ENCODE data around the gene HRCT1. TPM values are rescaled to one million over a fixed set of nuclear protein-coding genes. Genes with fewer than 3 reads are reported as not detected.
"Not testable (repeated sequence)": the region's sequence is repeated elsewhere in the genome, so short reads cannot be mapped to it uniquely, and the experiment has no call there.

The HRCT1 gene
- total RNA-seq, 5 donors from 2014 or later (not counting 1 experiment from before 2014, with no cell fraction given), result not detected

- H3K9me3 ChIP-seq; H3K36me3 Mint-ChIP-seq; H3K27ac ChIP-seq (ENCODE audit: low read length); H3K9me3 Mint-ChIP-seq; DNase-seq; ATAC-seq (replicated peaks in 1 of 4); H3K36me3 ChIP-seq (ENCODE audit: control insufficient read depth in 2 of 2, extremely low read depth in 1 of 2, insufficient read depth in 1 of 2, low read length in 1 of 2); POLR2A ChIA-PET; H3K4me3 ChIP-seq (ENCODE audit: control insufficient read depth in 1 of 2, extremely low read depth in 1 of 2, low read length in 1 of 2); H3K4me3 Mint-ChIP-seq; H3K27me3 ChIP-seq (replicated peaks in 1 of 2; ENCODE audit: control insufficient read depth in 2 of 2, extremely low read depth in 1 of 2, insufficient read depth in 2 of 2, low read length in 1 of 2); H3K27ac Mint-ChIP-seq; H3K27me3 Mint-ChIP-seq: not testable (repeated sequence)
- CTCF ChIA-PET, result interaction anchor here in 1 of 2 donors (0.6 kb wide), 1 partner anchor 11 kb away, joined by 3 read pairs; no protein-coding TSS in a partner anchor
- peaks cover 16 to 23% of the 10 kb centered on the region in 2 experiments for H3K4me1 ChIP-seq (ENCODE audit: control insufficient read depth in 1 of 2, extremely low read depth in 1 of 2, insufficient read depth in 2 of 2, low read length in 2 of 2)
- H3K4me1 Mint-ChIP-seq, result peaks cover 31 to 38% (median 34%) of the 10 kb centered on the region in 3 donors
- WGBS (ENCODE audit: insufficient coverage), result 87% methylated on average over 3 of the region's 6 CpGs
Observed at GRCh38 chr9:35934069-35934468, 28.1 kb downstream of the HRCT1 start.

DNA sequence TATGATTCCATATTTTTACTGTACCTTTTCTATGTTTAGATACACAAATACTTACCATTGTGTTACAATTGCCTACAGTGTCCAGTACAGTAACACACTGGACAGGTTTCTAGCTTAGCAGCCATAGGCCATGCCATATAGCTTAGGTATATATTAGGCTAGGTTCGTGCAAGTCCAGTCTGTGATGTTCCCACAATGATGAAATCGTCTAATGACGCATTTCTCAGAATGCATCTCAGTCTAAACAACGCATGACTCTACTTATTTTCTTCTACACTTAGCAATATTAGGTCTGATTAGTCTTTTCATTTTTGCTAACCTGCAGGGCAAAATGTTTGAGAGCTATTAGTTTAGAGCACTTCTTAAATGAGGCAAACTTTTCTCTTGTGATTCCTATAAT is 29.3 kb downstream of the HRCT1 start:
- Mint-ChIP-seq H3K27me3 (no peaks in the 10 kb centered on the region), H3K4me1 (peaks cover 43 to 50% (median 46%) of the 10 kb centered on the region in 3 donors), H3K36me3 (no peaks in the 10 kb centered on the region), H3K27ac (no peak overlapping the region), H3K4me3 (no peak overlapping the region), H3K9me3 (peaks cover 0 to 7% (median 4%) of the 10 kb centered on the region in 3 donors)
- ChIA-PET CTCF (interaction anchor here in 1 of 2 donors (1.6 kb wide), 1 partner anchor 10 kb away, joined by 6 read pairs; no protein-coding TSS in a partner anchor), POLR2A (no interaction called here)
- DNase-seq, result no peak
- no peak for ATAC-seq (replicated peaks in 1 of 4)
- H3K27ac ChIP-seq (ENCODE audit: low read length), result no peak overlapping the region
- H3K27me3 ChIP-seq (replicated peaks in 1 of 2; ENCODE audit: control insufficient read depth in 2 of 2, extremely low read depth in 1 of 2, insufficient read depth in 2 of 2, low read length in 1 of 2), result no peaks in the 10 kb centered on the region
- H3K36me3 ChIP-seq (ENCODE audit: control insufficient read depth in 2 of 2, extremely low read depth in 1 of 2, insufficient read depth in 1 of 2, low read length in 1 of 2), result no peaks in the 10 kb centered on the region
- H3K4me3 ChIP-seq (ENCODE audit: control insufficient read depth in 1 of 2, extremely low read depth in 1 of 2, low read length in 1 of 2), result no peak overlapping the region
- H3K9me3 ChIP-seq, result no peaks in the 10 kb centered on the region
- peaks cover 25 to 31% of the 10 kb centered on the region in 2 experiments for H3K4me1 ChIP-seq (ENCODE audit: control insufficient read depth in 1 of 2, extremely low read depth in 1 of 2, insufficient read depth in 2 of 2, low read length in 2 of 2)
- WGBS (ENCODE audit: insufficient coverage), result no CpG with 5 or more reads among the region's 4 CpGs

DNA sequence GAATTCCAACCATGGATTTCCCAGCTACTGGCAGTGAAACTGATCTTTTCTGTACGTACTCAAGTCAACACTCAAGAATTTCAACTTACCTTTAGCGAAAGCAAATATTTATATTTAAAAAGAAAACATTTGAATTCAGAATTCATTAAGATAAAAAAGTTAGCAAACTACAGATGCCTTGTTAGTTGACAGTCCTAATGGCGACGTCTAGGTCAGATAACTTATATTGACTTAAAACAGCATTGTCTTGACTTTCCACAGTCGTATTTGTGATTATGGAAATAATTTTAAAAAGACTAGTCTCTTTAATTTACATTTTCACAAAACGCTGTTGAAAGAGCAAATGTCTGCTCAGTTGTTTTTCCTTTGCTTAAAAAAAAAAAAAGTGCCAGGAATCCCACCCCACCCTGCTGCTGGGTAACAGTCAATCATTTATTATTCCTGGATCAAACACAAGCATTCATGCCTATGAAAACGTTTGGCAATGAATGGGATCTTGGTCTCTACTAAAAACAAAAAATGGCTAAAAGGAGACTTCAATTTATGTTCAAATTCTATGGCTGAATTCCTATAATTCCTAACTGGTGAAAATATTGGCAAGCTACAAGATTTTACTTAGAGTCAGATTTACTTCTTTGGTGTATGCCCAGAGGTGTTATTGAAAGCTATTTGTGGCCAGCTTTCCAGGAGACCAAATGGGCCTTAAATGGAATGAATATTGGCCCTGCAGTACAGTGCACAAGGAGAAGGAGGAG is 29.9 kb downstream of the HRCT1 start:
- no peaks in the 10 kb centered on the region for H3K27me3 ChIP-seq (replicated peaks in 1 of 2; ENCODE audit: control insufficient read depth in 2 of 2, extremely low read depth in 1 of 2, insufficient read depth in 2 of 2, low read length in 1 of 2)
- ATAC-seq (replicated peaks in 1 of 4), result no peak
- H3K27ac ChIP-seq (ENCODE audit: low read length), result no peak overlapping the region
- Mint-ChIP-seq H3K27ac (no peak overlapping the region), H3K36me3 (no peaks in the 10 kb centered on the region), H3K9me3 (peaks cover 0 to 7% (median 4%) of the 10 kb centered on the region in 3 donors), H3K4me3 (no peak overlapping the region), H3K27me3 (no peaks in the 10 kb centered on the region), H3K4me1 (peaks cover 49 to 56% (median 53%) of the 10 kb centered on the region in 3 donors)
- ChIA-PET POLR2A (no interaction called here), CTCF (interaction anchor here in 1 of 2 donors (1.6 kb wide), 1 partner anchor 9 kb away, joined by 6 read pairs; no protein-coding TSS in a partner anchor)
- no peak overlapping the region for H3K4me3 ChIP-seq (ENCODE audit: control insufficient read depth in 1 of 2, extremely low read depth in 1 of 2, low read length in 1 of 2)
- no peak for DNase-seq
- H3K36me3 ChIP-seq (ENCODE audit: control insufficient read depth in 2 of 2, extremely low read depth in 1 of 2, insufficient read depth in 1 of 2, low read length in 1 of 2), result no peaks in the 10 kb centered on the region
- WGBS (ENCODE audit: insufficient coverage), result no CpG with 5 or more reads among the region's 7 CpGs
- H3K9me3 ChIP-seq, result no peaks in the 10 kb centered on the region
- peaks cover 29 to 37% of the 10 kb centered on the region in 2 experiments for H3K4me1 ChIP-seq (ENCODE audit: control insufficient read depth in 1 of 2, extremely low read depth in 1 of 2, insufficient read depth in 2 of 2, low read length in 2 of 2)

GRCh38 chr9:35937227-35937626 is 31.2 kb downstream of the HRCT1 start:
- Histone ChIP-seq H3K4me1 (ENCODE audit: control insufficient read depth in 1 of 2, extremely low read depth in 1 of 2, insufficient read depth in 2 of 2, low read length in 2 of 2) (peaks cover 40 to 49% of the 10 kb centered on the region in 2 experiments), H3K36me3 (ENCODE audit: control insufficient read depth in 2 of 2, extremely low read depth in 1 of 2, insufficient read depth in 1 of 2, low read length in 1 of 2) (no peaks in the 10 kb centered on the region), H3K27ac (ENCODE audit: low read length) (no peak overlapping the region), H3K9me3 (no peaks in the 10 kb centered on the region), H3K27me3 (replicated peaks in 1 of 2; ENCODE audit: control insufficient read depth in 2 of 2, extremely low read depth in 1 of 2, insufficient read depth in 2 of 2, low read length in 1 of 2) (no peaks in the 10 kb centered on the region), H3K4me3 (ENCODE audit: control insufficient read depth in 1 of 2, extremely low read depth in 1 of 2, low read length in 1 of 2) (no peak overlapping the region)
- ATAC-seq (replicated peaks in 1 of 4) (no peak), DNase-seq (no peak)
- H3K27me3 Mint-ChIP-seq, result no peaks in the 10 kb centered on the region
- H3K4me3 Mint-ChIP-seq, result peak overlapping the region in 1 of 3 donors; percentile 63
- H3K4me1 Mint-ChIP-seq, result peaks cover 62 to 69% (median 66%) of the 10 kb centered on the region in 3 donors
- WGBS (ENCODE audit: insufficient coverage), result no CpG with 5 or more reads among the region's 2 CpGs
- CTCF ChIA-PET, result no interaction called here
- POLR2A ChIA-PET, result no interaction called here
- H3K27ac Mint-ChIP-seq, result no peak overlapping the region
- H3K36me3 Mint-ChIP-seq, result no peaks in the 10 kb centered on the region
- H3K9me3 Mint-ChIP-seq, result peaks cover 0 to 7% (median 4%) of the 10 kb centered on the region in 3 donors

GRCh38 chr9:35938474-35939356 is 32.7 kb downstream of the HRCT1 start:
- H3K9me3 Mint-ChIP-seq, result peaks cover 0 to 7% (median 4%) of the 10 kb centered on the region in 3 donors
- peak overlapping the region; percentile 6 for H3K27ac ChIP-seq (ENCODE audit: low read length)
- H3K9me3 ChIP-seq, result no peaks in the 10 kb centered on the region
- H3K27ac Mint-ChIP-seq, result peak overlapping the region; percentile 88 to 89
- no peak for DNase-seq
- H3K4me1 Mint-ChIP-seq, result peaks cover 65 to 71% (median 68%) of the 10 kb centered on the region in 3 donors
- POLR2A ChIA-PET, result interaction anchor here (0.6 to 0.7 kb wide), 3 partner anchors 81 to 952 kb away, joined by 3 to 5 read pairs (median 4); no protein-coding TSS in a partner anchor
- H3K4me3 Mint-ChIP-seq, result peak overlapping the region in 1 of 3 donors; percentile 63
- no peaks in the 10 kb centered on the region for H3K36me3 ChIP-seq (ENCODE audit: control insufficient read depth in 2 of 2, extremely low read depth in 1 of 2, insufficient read depth in 1 of 2, low read length in 1 of 2)
- no peaks in the 10 kb centered on the region for H3K36me3 Mint-ChIP-seq
- H3K4me1 ChIP-seq (ENCODE audit: control insufficient read depth in 1 of 2, extremely low read depth in 1 of 2, insufficient read depth in 2 of 2, low read length in 2 of 2), result peaks cover 54% of the 10 kb centered on the region in 2 experiments
- no peak overlapping the region for H3K4me3 ChIP-seq (ENCODE audit: control insufficient read depth in 1 of 2, extremely low read depth in 1 of 2, low read length in 1 of 2)
- CTCF ChIA-PET, result interaction anchor here in 1 of 2 donors (0.6 to 1.9 kb wide), 2 partner anchors 14 to 728 kb away, joined by 4 to 6 read pairs; no protein-coding TSS in a partner anchor
- no peak for ATAC-seq (replicated peaks in 1 of 4)
- no peaks in the 10 kb centered on the region for H3K27me3 Mint-ChIP-seq
- 87% methylated on average over 5 of the region's 10 CpGs for WGBS (ENCODE audit: insufficient coverage)
- H3K27me3 ChIP-seq (replicated peaks in 1 of 2; ENCODE audit: control insufficient read depth in 2 of 2, extremely low read depth in 1 of 2, insufficient read depth in 2 of 2, low read length in 1 of 2), result no peaks in the 10 kb centered on the region

Measured in T-cell (primary cell).